NCI-H146 treated with DMSO at 0.1 percent for 48 hours (cell line): ENCODE results near the gene NOB1.

ENCODE experiments used
- DNase-seq: peaks from one replicate; lab custom pipeline; 2025; ENCODE audit not compliant: unreplicated experiment; lab: John Stamatoyannopoulos, UW

NOB1 gene

GRCh38 chr16:69721441-69721957 is 33.2 kb downstream of the NOB1 start:
- DNase-seq = no peak

GRCh38 chr16:69720822-69721430 is 33.8 kb downstream of the NOB1 start:
- DNase-seq = no peak

- no peak for DNase-seq
Observed at GRCh38 chr16:69718111-69718764, 36.5 kb downstream of the NOB1 start.

GRCh38 chr16:69717066-69717465 is 37.7 kb downstream of the NOB1 start:
- DNase-seq = no peak

- no peak for DNase-seq
Observed at GRCh38 chr16:69712914-69713581, 41.7 kb downstream of the NOB1 start.

- no peak for DNase-seq
Observed at GRCh38 chr16:69712277-69712676, 42.4 kb downstream of the NOB1 start.

- no peak for DNase-seq
Observed at GRCh38 chr16:69711115-69711740, 43.5 kb downstream of the NOB1 start.

GRCh38 chr16:69709456-69710084 is 45.2 kb downstream of the NOB1 start:
- DNase-seq = peak; percentile 31

GRCh38 chr16:69707920-69708683 is 46.6 kb downstream of the NOB1 start:
- no peak for DNase-seq

- DNase-seq = no peak
Observed at GRCh38 chr16:69706975-69707340, 47.8 kb downstream of the NOB1 start.

- no peak for DNase-seq
Observed at GRCh38 chr16:69706256-69706974, 48.3 kb downstream of the NOB1 start.

- no peak for DNase-seq
Observed at GRCh38 chr16:69703638-69704037, 51.1 kb downstream of the NOB1 start.

GRCh38 chr16:69701866-69702265 is 52.9 kb downstream of the NOB1 start:
- no peak for DNase-seq

GRCh38 chr16:69701452-69701851 is 53.3 kb downstream of the NOB1 start:
- DNase-seq = no peak

- no peak for DNase-seq
Observed at GRCh38 chr16:69699915-69700314, 54.8 kb downstream of the NOB1 start.

- DNase-seq = no peak
Observed at GRCh38 chr16:69698404-69698803, 56.3 kb downstream of the NOB1 start.

- no peak for DNase-seq
Observed at GRCh38 chr16:69693916-69694315, 60.8 kb downstream of the NOB1 start.

GRCh38 chr16:69691980-69692911 is 62.5 kb downstream of the NOB1 start:
- DNase-seq = no peak
